HepG2 (cell line): ENCODE measurements around the gene TPTE2. TPM values are rescaled to one million over a fixed set of nuclear protein-coding genes. Genes with fewer than 3 reads are reported as not detected.
A peak's percentile ranks its signal among the peaks of the same experiment; 100 is the strongest.

Experiments
- ATRX ChIP-seq: sonication (generic); formaldehyde crosslinking; IDR thresholded peaks from 2 replicates; pipeline ENCODE4 v1.4.0; 2020; ENCODE audit warnings: missing genetic modification reagents, borderline replicate concordance
- CHCHD3 ChIP-seq: sonication (generic); formaldehyde crosslinking; IDR thresholded peaks from 2 replicates; pipeline ENCODE4 v1.8.0; 2022; ENCODE audit warnings: mild to moderate bottlenecking, missing genetic modification reagents, moderate library complexity
- GABPA ChIP-seq, 2 experiments: IDR thresholded peaks; 2 replicates each; pipeline ENCODE4 v1.6.1; 2011 to 2016; ENCODE audit warnings: low read depth in 2 of 2, low read length in 1 of 2, missing biosample characterization in 1 of 2, missing genetic modification characterization in 1 of 2
- GLMP ChIP-seq: sonication (generic); formaldehyde crosslinking; IDR thresholded peaks from 2 replicates; pipeline ENCODE4 v1.9.0; 2021; ENCODE audit warnings: missing genetic modification reagents, mild to moderate bottlenecking, borderline replicate concordance
- GZF1 ChIP-seq: sonication (generic); formaldehyde crosslinking; IDR thresholded peaks from 2 replicates; pipeline ENCODE4 v1.5.1; 2020; ENCODE audit warnings: mild to moderate bottlenecking, missing genetic modification reagents
- IKZF5 ChIP-seq: IDR thresholded peaks from 2 replicates; pipeline ENCODE4 v1.6.1; 2018; ENCODE audit warnings: missing genetic modification reagents, mild to moderate bottlenecking, missing compliant biosample characterization
- MATR3 ChIP-seq: sonication (generic); formaldehyde crosslinking; IDR thresholded peaks from 2 replicates; pipeline ENCODE4 v1.4.0; 2020; ENCODE audit warnings: missing genetic modification reagents
- MZF1 ChIP-seq: sonication (generic); formaldehyde crosslinking; IDR thresholded peaks from 2 replicates; pipeline ENCODE4 v1.8.1; 2023; ENCODE audit warnings: mild to moderate bottlenecking, missing genetic modification reagents, borderline replicate concordance
- NCOA1 ChIP-seq: sonication (generic); formaldehyde crosslinking; IDR thresholded peaks from 2 replicates; pipeline ENCODE4 v1.9.0; 2021; ENCODE audit warnings: missing genetic modification reagents
- NONO ChIP-seq, 2 experiments: fragments of 450-650 bp in 1 of 2; sonication (generic) in 1 of 2; formaldehyde crosslinking in 1 of 2; IDR thresholded peaks in 1 of 2; conservative IDR thresholded peaks in 1 of 2; 2 replicates each; pipeline versions ENCODE4 v1.6.1 to v1.8.0; 2017 to 2022; ENCODE audit warnings: mild to moderate bottlenecking in 1 of 2, missing genetic modification reagents in 1 of 2, moderate library complexity in 1 of 2
- RAD51 ChIP-seq: fragments of 450-650 bp; IDR thresholded peaks from 2 replicates; pipeline ENCODE4 v1.6.1; 2016; ENCODE audit warnings: borderline replicate concordance
- REXO4 ChIP-seq: sonication (generic); formaldehyde crosslinking; IDR thresholded peaks from 2 replicates; pipeline ENCODE4 v1.8.0; 2022; ENCODE audit warnings: missing genetic modification reagents, mild to moderate bottlenecking, borderline replicate concordance
- RFX3 ChIP-seq: IDR thresholded peaks from 2 replicates; pipeline ENCODE4 v1.6.1; 2016; ENCODE audit warnings: missing biosample characterization, missing genetic modification reagents
- SIX1 ChIP-seq: sonication (generic); formaldehyde crosslinking; IDR thresholded peaks from 2 replicates; pipeline ENCODE4 v1.4.0; 2020; ENCODE audit warnings: missing genetic modification reagents, borderline replicate concordance
- SRF ChIP-seq: IDR thresholded peaks from 2 replicates; pipeline ENCODE4 v1.6.1; 2011; ENCODE audit warnings: mild to moderate bottlenecking, low read depth, low read length, moderate library complexity
- STAG1 ChIP-seq: sonication (generic); formaldehyde crosslinking; IDR thresholded peaks from 2 replicates; pipeline ENCODE4 v1.4.0; 2020; ENCODE audit warnings: missing genetic modification reagents
- TCF7L2 ChIP-seq: IDR thresholded peaks from 2 replicates; pipeline ENCODE4 v1.6.1; 2011; ENCODE audit warnings: mild to moderate bottlenecking, low read depth, low read length, moderate library complexity
- YEATS2 ChIP-seq: sonication (generic); formaldehyde crosslinking; IDR thresholded peaks from 2 replicates; pipeline ENCODE4 v1.4.0; 2020; ENCODE audit warnings: missing genetic modification reagents, borderline replicate concordance
- ZBTB21 ChIP-seq: sonication (generic); formaldehyde crosslinking; IDR thresholded peaks from 2 replicates; pipeline ENCODE4 v1.4.0; 2020; ENCODE audit warnings: missing genetic modification reagents
- ZC3H13 ChIP-seq: sonication (generic); formaldehyde crosslinking; IDR thresholded peaks from 2 replicates; pipeline ENCODE4 v1.8.1; 2023; ENCODE audit warnings: mild to moderate bottlenecking, missing genetic modification reagents, moderate library complexity
- ZNF329 ChIP-seq: sonication (generic); formaldehyde crosslinking; IDR thresholded peaks from 2 replicates; pipeline ENCODE4 v1.9.0; 2021; ENCODE audit warnings: low read depth, mild to moderate bottlenecking, missing genetic modification reagents
- ZNF501 ChIP-seq: sonication (generic); formaldehyde crosslinking; IDR thresholded peaks from 2 replicates; pipeline ENCODE4 v1.5.1; 2020; ENCODE audit warnings: mild to moderate bottlenecking, moderate library complexity, missing genetic modification reagents
- ZNF557 ChIP-seq: sonication (generic); formaldehyde crosslinking; IDR thresholded peaks from 2 replicates; pipeline ENCODE4 v1.4.0; 2020; ENCODE audit warnings: missing genetic modification reagents
- ZNF746 ChIP-seq: sonication (generic); formaldehyde crosslinking; IDR thresholded peaks from 2 replicates; pipeline ENCODE4 v1.8.0; 2022; ENCODE audit warnings: mild to moderate bottlenecking, missing genetic modification reagents
- ZNF75D ChIP-seq: sonication (generic); formaldehyde crosslinking; IDR thresholded peaks from 2 replicates; pipeline ENCODE4 v1.8.1; 2023; ENCODE audit warnings: missing genetic modification reagents, mild to moderate bottlenecking, borderline replicate concordance
- ZNF770 ChIP-seq: sonication (generic); formaldehyde crosslinking; IDR thresholded peaks from 2 replicates; pipeline ENCODE4 v1.5.0; 2020; ENCODE audit warnings: mild to moderate bottlenecking, missing genetic modification reagents
- polyA plus RNA-seq, 8 experiments: library from polyadenylated mRNA; depleted of rRNA in 3 of 8; stranded (reverse) in 7 of 8; unstranded in 1 of 8; fragments of >200 nt; fragmentation: Illumina TruSeq in 4 of 8; extraction: Trizol in 4 of 8; gene quantifications; 2 replicates each; pipeline versions ENCODE4 v1.2.1 to v1.2.3, GENCODE V29; 2011 to 2016; ENCODE audit warnings: low read depth in 4 of 8, missing spikeins in 1 of 8, mixed read lengths in 1 of 8; ENCODE audit not compliant: insufficient read depth in 1 of 8
- total RNA-seq, 5 experiments: library from RNA; depleted of rRNA; stranded (reverse); fragments of >200 nt; fragmentation: Illumina TruSeq; extraction: Trizol; gene quantifications; 2 replicates each; pipeline ENCODE4 v1.2.3, GENCODE V29; 2016; ENCODE audit warnings: low read depth in 1 of 5

Gene TPTE2
- total and polyA plus RNA-seq, 2 of the 13 experiments (the other 11 are each of a cell fraction or from before 2014, with no cell fraction given): 0.07 TPM; not detected in 1

GRCh38 chr13:19601749-19602725 lies 40.7 kb upstream of the TPTE2 start (continued):
- no peak for TF ChIP-seq GLMP (CRISPR knock-in tag)
- no peak for TF ChIP-seq MZF1 (CRISPR knock-in tag)
- TF ChIP-seq RAD51: no peak
- peak; percentile 67; the same call in 1 of the 2 replicates for TF ChIP-seq ZNF770 (CRISPR knock-in tag)
- TF ChIP-seq ZNF329 (CRISPR knock-in tag): peak; percentile 45; the same call in 1 of the 2 replicates
- no peak for TF ChIP-seq TCF7L2
- TF ChIP-seq ATRX (CRISPR knock-in tag): no peak
- no peak for TF ChIP-seq YEATS2
- peak; percentile 86 for TF ChIP-seq GABPA (IDR thresholded peaks at IDR 0.05; ENCODE audit: low read depth, low read length)
- no peak for TF ChIP-seq GABPA (CRISPR knock-in tag; IDR thresholded peaks at IDR 0.05; ENCODE audit: low read depth)
- TF ChIP-seq REXO4 (CRISPR knock-in tag): no peak
- 0 out of 2 replicates have a peak, but pooled peaks have one; percentile 23 for TF ChIP-seq IKZF5 (CRISPR knock-in tag)
- TF ChIP-seq SIX1 (CRISPR knock-in tag): no peak
- TF ChIP-seq ZNF746 (CRISPR knock-in tag): no peak
- TF ChIP-seq NONO (IDR thresholded peaks at IDR 0.05): no peak
- peak; percentile 71 for TF ChIP-seq NONO (CRISPR knock-in tag; conservative IDR thresholded peaks at IDR 0.05)
- TF ChIP-seq ZNF557 (CRISPR knock-in tag): no peak; the same call in 1 of the 2 replicates
- no peak for TF ChIP-seq RFX3
- no peak for TF ChIP-seq ZBTB21 (CRISPR knock-in tag)
- peak; percentile 35 for TF ChIP-seq STAG1 (CRISPR knock-in tag)
- TF ChIP-seq ZNF501 (CRISPR knock-in tag): no peak
- TF ChIP-seq GZF1: no peak
- no peak for TF ChIP-seq ZNF75D (CRISPR knock-in tag)
- TF ChIP-seq MATR3: no peak
- TF ChIP-seq CHCHD3 (CRISPR knock-in tag): peak; percentile 61
- TF ChIP-seq ZC3H13 (CRISPR knock-in tag): 0 out of 2 replicates have a peak, but pooled peaks have one; percentile 20
- TF ChIP-seq SRF: no peak
- TF ChIP-seq NCOA1 (CRISPR knock-in tag): no peak
